Mesothelial cell of epicardium (in vitro differentiated cells): Measurements from ENCODE around the gene BTG1. TPM values are rescaled to one million over a fixed set of nuclear protein-coding genes. Genes with fewer than 3 reads are reported as not detected.

Experiments used
- DNase-seq, 2 experiments: peaks; one replicate each; pipeline ENCODE4 v3.0.0; 2021; ENCODE audit warnings: low spot score in 2 of 2; ENCODE audit not compliant: unreplicated experiment in 2 of 2
- H3K27ac Mint-ChIP-seq: 2 replicates; pipeline ENCODE4 v1.8.0; 2021; ENCODE audit warnings: mixed read lengths
- H3K27me3 Mint-ChIP-seq: 2 replicates; pipeline ENCODE4 v1.8.0; 2021; ENCODE audit warnings: low read depth, mixed read lengths
- H3K36me3 Mint-ChIP-seq: 2 replicates; pipeline ENCODE4 v1.8.0; 2021; ENCODE audit warnings: mixed read lengths
- H3K4me1 Mint-ChIP-seq: 2 replicates; pipeline ENCODE4 v1.8.0; 2021; ENCODE audit warnings: mixed read lengths
- H3K4me3 Mint-ChIP-seq: 2 replicates; pipeline ENCODE4 v1.8.0; 2021; ENCODE audit warnings: mild to moderate bottlenecking, moderate library complexity, mixed read lengths
- H3K9me3 Mint-ChIP-seq: 2 replicates; pipeline ENCODE4 v1.8.0; 2021; ENCODE audit warnings: mixed read lengths
- total RNA-seq: library from RNA; stranded (reverse); gene quantifications from 3 replicates; pipeline ENCODE4 v1.2.1, GENCODE V29; 2021
- TF ChIP-seq, protein P1 (sequence below): fragments of 200-600 bp; sonication (generic); IDR thresholded peaks from one replicate; pipeline ENCODE4 v1.5.0; 2021; ENCODE audit warnings: antibody characterized with exemption; ENCODE audit not compliant: unreplicated experiment

Gene BTG1
- total RNA-seq, 1 donor from 2014 or later: 71.0 TPM

DNA sequence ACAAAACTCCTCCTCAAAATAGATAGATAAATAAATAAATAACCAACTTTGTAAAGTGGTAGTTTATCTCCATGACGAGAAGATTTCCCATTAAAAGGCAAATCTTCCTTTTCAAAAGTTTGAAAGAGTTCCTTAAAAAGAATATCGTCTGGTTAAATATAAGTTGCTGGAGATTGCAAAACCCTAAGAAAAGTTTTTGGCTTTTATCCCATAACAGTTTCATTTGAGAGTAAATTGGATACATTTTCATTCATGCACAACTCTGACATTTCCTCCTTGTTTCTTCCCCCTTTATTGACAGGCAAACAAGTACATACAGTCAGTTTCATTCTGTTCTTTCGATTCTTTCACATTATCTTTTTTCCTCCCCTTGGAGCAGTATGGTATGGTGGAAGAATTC is 45.4 kb upstream of the BTG1 start:
- DNase-seq: no peak

DNA sequence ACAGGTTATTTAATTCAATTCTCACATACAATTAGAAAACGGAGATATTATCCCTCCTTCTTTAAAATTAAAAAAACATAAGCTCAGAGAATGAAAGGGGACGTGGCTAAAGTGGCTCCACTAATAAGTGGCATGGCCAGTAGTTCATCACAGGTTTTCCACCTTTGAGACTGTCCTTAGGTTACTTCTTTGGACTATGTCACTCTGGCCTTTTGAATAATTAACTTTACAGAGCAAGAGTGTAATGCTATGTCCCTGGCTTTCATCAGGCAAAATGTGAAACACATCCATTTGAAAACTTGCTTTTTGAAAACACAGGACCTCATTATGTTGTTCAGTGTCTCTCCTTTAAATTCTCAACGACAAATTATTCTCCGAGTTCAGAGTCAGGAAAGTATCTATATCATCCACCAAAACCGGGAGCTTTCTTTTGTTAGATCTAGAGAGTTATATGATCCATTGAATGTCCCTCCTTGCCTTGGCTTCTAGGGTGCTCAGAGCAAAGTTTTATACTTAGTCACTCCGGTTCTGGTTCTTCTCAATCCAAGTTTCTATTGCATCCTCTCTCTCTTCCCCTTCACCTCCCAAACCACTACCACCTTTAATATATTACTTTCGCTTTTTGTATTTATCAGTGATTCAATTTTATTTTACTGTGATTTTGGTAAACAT is 43.0 kb upstream of the BTG1 start:
- Mint-ChIP-seq H3K4me1 (peaks cover 10% of the 10 kb centered on the region), H3K9me3 (peaks cover 3% of the 10 kb centered on the region), H3K27me3 (no peaks in the 10 kb centered on the region), H3K4me3 (no peak overlapping the region), H3K27ac (no peak overlapping the region), H3K36me3 (peaks cover 3% of the 10 kb centered on the region)
- TF ChIP-seq, protein P1, sequence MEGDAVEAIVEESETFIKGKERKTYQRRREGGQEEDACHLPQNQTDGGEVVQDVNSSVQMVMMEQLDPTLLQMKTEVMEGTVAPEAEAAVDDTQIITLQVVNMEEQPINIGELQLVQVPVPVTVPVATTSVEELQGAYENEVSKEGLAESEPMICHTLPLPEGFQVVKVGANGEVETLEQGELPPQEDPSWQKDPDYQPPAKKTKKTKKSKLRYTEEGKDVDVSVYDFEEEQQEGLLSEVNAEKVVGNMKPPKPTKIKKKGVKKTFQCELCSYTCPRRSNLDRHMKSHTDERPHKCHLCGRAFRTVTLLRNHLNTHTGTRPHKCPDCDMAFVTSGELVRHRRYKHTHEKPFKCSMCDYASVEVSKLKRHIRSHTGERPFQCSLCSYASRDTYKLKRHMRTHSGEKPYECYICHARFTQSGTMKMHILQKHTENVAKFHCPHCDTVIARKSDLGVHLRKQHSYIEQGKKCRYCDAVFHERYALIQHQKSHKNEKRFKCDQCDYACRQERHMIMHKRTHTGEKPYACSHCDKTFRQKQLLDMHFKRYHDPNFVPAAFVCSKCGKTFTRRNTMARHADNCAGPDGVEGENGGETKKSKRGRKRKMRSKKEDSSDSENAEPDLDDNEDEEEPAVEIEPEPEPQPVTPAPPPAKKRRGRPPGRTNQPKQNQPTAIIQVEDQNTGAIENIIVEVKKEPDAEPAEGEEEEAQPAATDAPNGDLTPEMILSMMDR: no peak
- no peak for DNase-seq

More for the DNA sequence above, 45.4 kb upstream of the BTG1 start:
- no peak overlapping the region for H3K27ac Mint-ChIP-seq
- no peaks in the 10 kb centered on the region for H3K27me3 Mint-ChIP-seq
- H3K4me1 Mint-ChIP-seq: peaks cover 15% of the 10 kb centered on the region
- TF ChIP-seq, protein P1: no peak
- peaks cover 1% of the 10 kb centered on the region for H3K9me3 Mint-ChIP-seq
- H3K4me3 Mint-ChIP-seq: no peak overlapping the region
- H3K36me3 Mint-ChIP-seq: no peaks in the 10 kb centered on the region

DNA sequence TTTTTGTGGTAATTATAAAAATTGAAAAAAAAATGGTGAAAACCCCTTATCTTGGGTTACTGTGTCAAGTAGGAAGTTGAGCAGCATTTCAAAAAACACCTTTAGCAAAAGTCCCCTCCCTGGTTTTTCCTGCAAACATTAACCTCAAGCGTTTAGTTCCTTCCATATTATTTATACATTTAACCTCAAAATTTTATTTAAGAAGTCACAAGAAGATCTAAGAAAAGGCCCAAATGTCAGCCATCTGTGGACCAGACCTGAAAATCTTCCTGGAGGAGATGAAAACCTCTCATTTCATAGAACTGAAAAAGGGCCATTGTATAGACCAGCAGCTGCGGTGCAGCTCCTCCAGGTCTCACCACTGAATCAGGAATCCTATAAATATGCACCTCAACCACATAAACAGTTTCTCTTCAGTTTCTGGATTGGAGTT is 40.4 kb upstream of the BTG1 start:
- Mint-ChIP-seq H3K4me1 (no peaks in the 10 kb centered on the region), H3K4me3 (no peak overlapping the region), H3K9me3 (peaks cover 10% of the 10 kb centered on the region), H3K36me3 (peaks cover 9% of the 10 kb centered on the region), H3K27ac (no peak overlapping the region), H3K27me3 (no peaks in the 10 kb centered on the region)
- TF ChIP-seq, protein P1: no peak
- DNase-seq: no peak

DNA sequence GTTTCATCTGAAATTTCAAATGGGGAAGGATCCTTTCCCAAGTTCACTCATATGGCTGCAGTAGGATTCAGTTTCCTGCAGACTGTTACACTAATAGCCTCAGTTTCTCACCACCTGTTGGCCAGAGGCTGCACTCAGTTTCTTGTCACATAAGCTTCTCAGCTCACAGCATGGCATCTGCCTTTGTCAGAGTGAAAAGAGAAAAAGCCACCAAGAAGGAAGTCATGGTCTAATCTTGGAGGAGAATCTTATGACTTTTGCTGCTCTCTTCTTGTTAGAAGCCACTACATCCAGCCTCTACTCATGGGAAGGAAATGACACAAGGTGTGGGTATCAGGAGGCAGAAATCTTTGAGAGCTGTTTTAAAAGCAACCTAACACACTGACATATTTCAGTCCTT is 39.4 kb upstream of the BTG1 start:
- peaks cover 10% of the 10 kb centered on the region for H3K9me3 Mint-ChIP-seq
- no peaks in the 10 kb centered on the region for H3K27me3 Mint-ChIP-seq
- DNase-seq: no peak
- TF ChIP-seq, protein P1: no peak
- peaks cover 9% of the 10 kb centered on the region for H3K36me3 Mint-ChIP-seq
- no peaks in the 10 kb centered on the region for H3K4me1 Mint-ChIP-seq
- H3K27ac Mint-ChIP-seq: no peak overlapping the region
- no peak overlapping the region for H3K4me3 Mint-ChIP-seq

DNA sequence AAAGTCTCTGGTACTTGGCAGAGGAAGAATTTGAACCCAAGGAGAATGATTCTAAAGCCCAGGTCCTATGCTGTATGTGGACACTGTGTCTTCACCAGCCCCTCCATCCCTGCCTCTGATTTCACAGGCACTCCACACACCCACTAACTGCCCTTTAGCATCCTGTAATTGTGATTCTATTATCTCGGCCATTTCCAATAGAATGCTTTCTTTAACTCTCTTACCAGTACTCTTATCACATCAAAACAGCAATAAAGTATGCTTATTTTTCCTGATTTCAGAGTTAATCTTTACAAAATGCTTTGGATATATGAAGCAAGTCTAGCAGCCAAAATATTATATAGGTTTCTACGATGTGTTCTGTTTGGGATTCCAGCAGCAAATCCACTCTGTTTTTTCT is 37.9 kb upstream of the BTG1 start:
- H3K4me1 Mint-ChIP-seq: no peaks in the 10 kb centered on the region
- DNase-seq: no peak
- H3K9me3 Mint-ChIP-seq: peaks cover 10% of the 10 kb centered on the region
- H3K27ac Mint-ChIP-seq: no peak overlapping the region
- TF ChIP-seq, protein P1: no peak
- H3K27me3 Mint-ChIP-seq: no peaks in the 10 kb centered on the region
- H3K36me3 Mint-ChIP-seq: peaks cover 9% of the 10 kb centered on the region
- H3K4me3 Mint-ChIP-seq: no peak overlapping the region
